GM12878 (cell line): ENCODE results near the gene ETV6.

Experiments
- ATF3 ChIP-seq: IDR thresholded peaks from 2 replicates; pipeline ENCODE4 v1.6.1; 2011; ENCODE audit warnings: low read depth, mild to moderate bottlenecking, low read length, moderate library complexity, borderline replicate concordance; ENCODE audit errors: extremely low read depth
- CBX3 ChIP-seq: fragments of 200-600 bp; sonication (generic); IDR thresholded peaks from 2 replicates; pipeline ENCODE4 v1.6.1; 2016; ENCODE audit warnings: low read depth, borderline replicate concordance
- CTCF ChIP-seq, 3 experiments: IDR thresholded peaks in 2 of 3; conservative IDR thresholded peaks in 1 of 3; 2 replicates each; pipeline ENCODE4 v1.5.1; 2011; ENCODE audit warnings: low read depth in 3 of 3, low read length in 3 of 3, mild to moderate bottlenecking in 3 of 3, control low read depth in 2 of 3, moderate library complexity in 2 of 3, inconsistent platforms in 1 of 3, mixed read lengths in 1 of 3; ENCODE audit not compliant: control insufficient read depth in 2 of 3, insufficient read depth in 1 of 3; ENCODE audit errors: extremely low read depth in 1 of 3
- EZH2 ChIP-seq: IDR thresholded peaks from 2 replicates; pipeline ENCODE4 v1.6.1; 2012; ENCODE audit warnings: low read depth, mild to moderate bottlenecking, control low read depth, inconsistent platforms, low read length, borderline replicate concordance; ENCODE audit not compliant: control insufficient read depth
- FOS ChIP-seq: IDR thresholded peaks from 3 replicates; pipeline ENCODE4 v1.6.1; 2011; ENCODE audit warnings: borderline replicate concordance; ENCODE audit not compliant: insufficient read length; ENCODE audit errors: extremely low read depth
- HDAC2 ChIP-seq: fragments of 200-600 bp; sonication (generic); IDR thresholded peaks from 2 replicates; pipeline ENCODE4 v1.6.1; 2017
- HSF1 ChIP-seq: fragments of 150-350 bp; IDR thresholded peaks from 2 replicates; pipeline ENCODE4 v1.6.1; 2014; ENCODE audit warnings: mild to moderate bottlenecking, low read depth, low read length
- LARP7 ChIP-seq: fragments of 450-650 bp; IDR thresholded peaks from 2 replicates; pipeline ENCODE4 v1.6.1; 2017; ENCODE audit warnings: mild to moderate bottlenecking
- POLR2A ChIP-seq: IDR thresholded peaks from 2 replicates; pipeline ENCODE4 v1.6.1; 2011; ENCODE audit warnings: low read depth, mild to moderate bottlenecking, low read length
- REST ChIP-seq: IDR thresholded peaks from 2 replicates; pipeline ENCODE4 v1.6.1; 2012; ENCODE audit warnings: mild to moderate bottlenecking, low read depth, low read length
- SIN3A ChIP-seq: IDR thresholded peaks from 2 replicates; pipeline ENCODE4 v1.6.1; 2012; ENCODE audit warnings: low read depth, low read length, improper control_type of control experiment
- SIX5 ChIP-seq: IDR thresholded peaks from 2 replicates; pipeline ENCODE4 v1.6.1; 2011; ENCODE audit warnings: mild to moderate bottlenecking, low read depth, low read length, moderate library complexity; ENCODE audit not compliant: severe bottlenecking
- SP1 ChIP-seq: IDR thresholded peaks from one replicate; pipeline ENCODE4 v1.6.1; 2011; ENCODE audit warnings: low read depth, low read length
- SREBF2 ChIP-seq: IDR thresholded peaks from 2 replicates; pipeline ENCODE4 v1.6.1; 2012; ENCODE audit warnings: mild to moderate bottlenecking, low read length

GRCh38 chr12:11885261-11886038 is 236.0 kb downstream of the ETV6 start:
- TF ChIP-seq REST (no peak), LARP7 (no peak), EZH2 (no peak), FOS (no peak), SIX5 (no peak), CBX3 (no peak), ATF3 (no peak), CTCF (IDR thresholded peaks at IDR 0.05 in 2 of 3, conservative IDR thresholded peaks at IDR 0.05 in 1 of 3; ENCODE audit: control insufficient read depth in 2 of 3, extremely low read depth in 1 of 3, insufficient read depth in 1 of 3, low read depth in 3 of 3, low read length in 3 of 3) (no peak), POLR2A (no peak), SREBF2 (no peak), SIN3A (no peak), HDAC2 (no peak), HSF1 (no peak), SP1 (no peak)
